HG03575 (cell line): ENCODE data around the gene KLF1.
"Not testable (repeated sequence)": the region's sequence is repeated elsewhere in the genome, so short reads cannot be mapped to it uniquely, and the experiment has no call there.

Experiments used
- ATAC-seq: cut with Tn5 transposase; IDR thresholded peaks from one replicate; pipeline ENCODE4 v1.9.1; 2021; ENCODE audit not compliant: unreplicated experiment, insufficient number of reproducible peaks, low FRiP score; ENCODE audit errors: extremely low read depth

KLF1 gene

DNA sequence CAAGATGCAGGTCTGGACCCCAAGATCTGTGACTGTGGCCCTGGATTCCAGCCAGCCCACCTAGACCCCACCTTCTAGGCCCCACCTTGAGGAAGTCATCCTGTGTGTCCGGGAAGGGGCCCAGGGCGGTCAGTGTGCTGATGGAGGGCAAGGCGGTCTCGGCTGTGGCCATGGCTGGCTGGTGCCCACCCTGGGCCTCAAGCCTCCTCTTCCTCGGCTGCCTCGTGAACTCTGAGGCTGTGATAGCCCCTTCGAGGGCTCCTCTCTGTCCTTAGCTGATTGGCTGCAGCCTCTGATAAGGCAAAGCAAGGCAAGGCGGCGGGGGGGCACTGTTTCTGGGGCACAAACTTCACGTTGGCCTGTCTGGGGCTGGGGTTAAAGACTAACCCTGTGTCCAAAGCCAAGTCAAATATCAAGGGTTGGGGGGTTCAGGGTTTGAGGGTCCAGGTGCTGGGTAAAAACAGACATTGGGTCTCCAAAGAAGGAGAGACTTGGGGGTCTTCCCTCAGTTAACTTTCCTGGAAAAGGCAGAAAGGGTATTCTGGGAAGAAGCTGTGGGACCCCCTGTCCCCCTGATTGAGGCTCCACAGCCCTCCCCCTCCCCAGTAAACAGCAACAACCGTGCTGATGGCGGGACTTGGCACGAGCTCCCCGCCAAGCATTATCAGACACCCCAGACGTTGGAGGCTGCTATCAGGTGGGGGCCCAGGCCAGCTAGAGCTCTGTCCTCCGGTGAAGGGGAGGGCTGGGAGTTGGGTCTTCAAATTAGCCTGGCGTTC lies at the start of gene KLF1:
Gene KLF1 (minus strand): TSS at position 233 of the 779 bp plus-strand sequence. CDS start 61 bp downstream, at position 172.
- ATAC-seq, result no peak

- no peak for ATAC-seq
Observed at GRCh38 chr19:12936582-12936981, 49.6 kb upstream of the KLF1 start.

- no peak for ATAC-seq
Observed at GRCh38 chr19:12935071-12935470, 48.1 kb upstream of the KLF1 start.

DNA sequence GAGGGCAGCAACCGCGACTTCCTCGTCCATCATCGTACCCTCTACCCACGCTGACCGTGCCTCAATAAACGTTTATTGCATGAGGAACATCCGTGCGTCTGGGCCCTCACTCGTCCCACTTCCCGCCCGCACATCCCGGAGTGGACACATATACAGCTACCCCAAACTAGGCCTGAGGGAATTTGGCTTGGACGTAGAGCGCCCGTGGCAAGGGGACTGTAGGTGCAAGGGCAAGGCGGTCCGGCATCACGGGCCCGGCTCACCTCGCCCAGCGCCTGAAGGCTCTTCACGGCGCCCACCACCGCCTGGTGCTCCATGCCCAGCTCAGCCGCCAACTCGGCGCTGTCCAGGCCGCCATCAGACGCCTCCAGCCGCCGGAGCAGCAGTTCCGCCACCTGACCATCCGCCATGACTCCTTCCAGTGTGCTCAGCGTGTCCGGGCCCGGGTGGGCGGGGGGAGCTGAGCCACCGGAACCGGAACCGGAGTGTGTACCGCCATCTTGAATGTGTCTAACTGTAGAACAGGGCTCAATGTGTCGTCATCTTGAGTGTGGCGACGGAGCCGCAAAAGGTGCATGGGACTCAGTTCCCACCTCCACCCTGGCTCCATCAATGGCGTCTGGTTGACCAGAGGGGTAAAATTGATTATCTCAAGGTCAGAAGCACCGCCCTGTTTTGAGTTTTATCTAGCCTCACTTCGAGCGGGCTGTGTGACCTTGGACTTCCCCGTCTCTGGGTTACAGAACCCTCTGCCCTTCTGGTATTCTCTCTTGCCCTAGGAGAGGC lies 46.5 kb upstream of the KLF1 start, which contains the start of gene FARSA:
Gene FARSA (minus strand): TSS at position 425 of the 786 bp plus-strand sequence. CDS start 15 bp downstream, at position 410.
- ATAC-seq, result no peak

DNA sequence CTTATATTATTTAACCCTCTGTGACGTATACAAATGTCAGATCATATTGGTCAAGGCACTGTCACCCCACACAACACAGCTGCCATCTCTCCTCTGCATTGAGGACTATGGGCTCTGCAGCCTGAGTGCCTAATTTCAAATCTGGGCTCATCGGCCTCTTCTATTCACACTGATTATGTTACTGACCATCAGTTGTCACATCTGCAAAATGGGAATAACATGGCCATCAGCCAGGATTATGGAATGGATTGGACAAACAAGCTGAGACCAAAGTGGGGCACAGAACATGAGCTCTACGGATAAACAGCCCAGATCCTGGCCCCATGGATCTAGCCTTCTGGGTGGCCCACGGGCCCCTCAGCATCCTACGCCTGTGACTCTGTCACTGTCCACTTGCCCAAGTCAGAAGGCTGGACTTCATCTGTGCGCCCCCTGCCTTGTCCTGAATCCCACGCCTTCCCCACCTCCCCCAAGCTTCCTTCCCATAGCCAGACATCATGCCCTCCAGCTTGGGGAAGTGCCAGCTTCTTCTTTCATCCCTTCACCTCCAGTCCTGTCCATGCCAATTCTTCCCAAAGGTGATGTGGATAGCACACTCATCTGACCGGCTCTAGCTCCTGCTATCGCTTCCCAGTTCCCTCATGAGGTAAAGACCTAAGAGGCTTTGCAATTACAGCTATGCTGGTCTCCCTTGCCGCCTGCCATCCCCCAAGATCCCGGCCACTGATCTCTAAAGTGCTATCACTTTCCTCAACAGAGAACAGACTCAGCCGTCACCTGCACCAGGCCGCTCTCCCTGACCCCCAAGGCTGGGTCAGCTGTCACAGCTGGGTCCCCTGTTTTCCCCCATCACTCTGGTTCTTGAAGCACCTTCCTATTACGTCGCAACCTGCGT lies 45.6 kb upstream of the KLF1 start:
- no peak for ATAC-seq

GRCh38 chr19:12930002-12930645 lies 43.1 kb upstream of the KLF1 start:
- ATAC-seq, result no peak

DNA sequence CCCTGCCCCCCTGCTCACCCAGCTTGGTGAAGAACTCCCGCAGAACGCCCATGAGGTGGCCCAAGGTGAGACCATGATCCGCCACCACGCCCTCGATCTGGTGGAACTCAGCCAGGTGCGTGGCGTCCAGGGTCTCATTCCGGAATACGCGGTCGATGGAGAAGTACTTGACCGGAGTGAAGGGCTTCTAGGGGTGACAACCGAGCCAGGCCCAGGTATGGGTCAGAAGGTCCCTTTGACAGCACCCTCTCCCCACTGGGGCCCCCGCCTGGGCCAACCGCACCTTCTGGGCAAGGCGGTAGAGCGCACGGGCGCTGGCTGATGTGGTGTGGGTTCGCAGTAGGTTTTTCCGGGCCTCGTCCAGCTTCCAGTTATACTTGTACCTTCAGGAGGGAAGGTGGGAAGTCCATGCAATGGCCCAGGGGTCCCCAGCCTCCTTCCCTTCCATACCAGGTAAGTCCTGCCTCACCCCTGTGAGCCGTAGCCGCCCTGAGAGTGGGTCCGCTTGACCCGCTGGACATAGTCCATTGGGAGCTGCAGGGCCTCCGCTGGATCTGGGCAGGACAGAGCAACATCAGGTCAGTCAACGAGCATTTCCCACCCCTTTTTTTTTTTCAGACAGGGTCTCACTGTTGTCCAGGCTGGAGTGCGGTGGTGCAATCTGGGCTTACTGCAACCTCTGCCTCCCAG lies 37.8 kb upstream of the KLF1 start:
- ATAC-seq, result no peak

- no peak for ATAC-seq
Observed at GRCh38 chr19:12922959-12923358, 36.0 kb upstream of the KLF1 start.

DNA sequence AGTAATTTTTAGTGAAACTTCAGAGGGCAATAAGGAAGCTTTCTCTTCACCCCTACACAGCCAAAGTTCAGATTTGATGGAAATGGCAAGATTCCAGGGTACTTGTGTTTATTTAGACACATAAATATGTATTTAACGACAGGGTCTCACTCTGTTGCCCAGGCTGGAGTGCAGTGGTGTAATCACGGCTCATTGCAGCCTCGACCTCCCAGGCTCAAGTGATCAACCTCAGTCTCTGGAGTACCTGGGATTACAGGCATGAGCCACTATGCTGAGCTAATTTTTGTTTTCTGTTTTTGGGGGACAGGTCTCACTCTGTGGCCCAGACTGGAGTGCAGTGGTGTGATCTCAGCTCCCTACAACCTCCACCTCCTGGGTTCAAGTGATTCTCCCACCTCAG lies 34.0 kb upstream of the KLF1 start:
- no peak for ATAC-seq

- ATAC-seq, result no peak
Observed at GRCh38 chr19:12918253-12918652, 31.3 kb upstream of the KLF1 start.

- ATAC-seq, result not testable (repeated sequence)
Observed at GRCh38 chr19:12915860-12916259, 28.9 kb upstream of the KLF1 start.

- ATAC-seq, result no peak
Observed at GRCh38 chr19:12913851-12914690, 27.1 kb upstream of the KLF1 start.

GRCh38 chr19:12913011-12913561 lies 26.1 kb upstream of the KLF1 start:
- no peak for ATAC-seq

DNA sequence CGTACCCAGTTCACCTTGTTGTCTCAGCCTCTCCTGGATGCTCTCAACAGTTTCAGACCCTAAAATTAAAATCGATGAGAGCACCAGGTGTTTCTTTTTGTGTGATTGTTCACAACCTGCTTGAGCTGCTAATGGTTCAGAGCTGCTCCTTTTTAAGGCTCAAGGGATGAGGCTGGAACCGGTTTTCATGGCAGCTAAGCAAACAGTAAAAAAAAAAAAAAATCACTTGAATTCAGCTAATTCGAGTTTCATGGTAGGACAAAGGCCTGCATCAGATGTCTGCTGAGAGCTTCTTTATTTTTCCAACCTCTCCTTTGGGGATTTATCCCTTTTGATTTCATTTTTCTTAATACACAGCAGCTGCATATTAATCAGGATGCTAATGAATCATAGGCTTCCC lies 25.6 kb upstream of the KLF1 start:
- no peak for ATAC-seq

- ATAC-seq, result no peak
Observed at GRCh38 chr19:12907166-12907565, 20.2 kb upstream of the KLF1 start.

DNA sequence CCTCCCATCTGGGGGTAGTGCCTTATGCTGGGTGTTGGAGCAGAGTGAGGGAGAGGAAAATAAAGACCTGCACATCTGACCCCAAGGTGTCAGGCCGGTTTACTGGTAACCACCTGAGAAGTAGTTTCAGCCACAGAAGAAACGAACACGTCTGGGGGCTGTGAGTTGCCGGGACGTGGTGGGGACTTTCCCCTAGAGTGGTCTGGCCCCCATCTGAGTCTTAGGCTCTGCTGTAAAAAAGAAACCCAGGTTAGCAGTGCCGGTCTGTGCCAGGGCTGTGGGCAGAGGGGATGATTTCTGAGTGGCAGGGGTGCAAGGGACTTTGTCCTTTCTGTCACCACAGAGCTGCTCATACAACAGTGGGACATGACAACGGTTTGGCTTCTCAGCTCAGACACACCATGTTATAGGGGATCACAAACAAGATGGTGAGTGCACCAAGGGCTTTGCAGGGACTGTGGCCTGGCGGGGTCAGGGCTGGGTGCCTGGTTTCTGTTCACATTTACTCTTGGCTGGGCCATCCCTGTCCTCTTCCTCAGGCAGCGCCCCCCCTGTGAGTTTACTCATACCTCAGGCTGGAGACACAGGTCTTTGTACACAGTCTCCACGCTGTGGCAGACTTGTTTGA lies 13.0 kb upstream of the KLF1 start:
- no peak for ATAC-seq

- no peak for ATAC-seq
Observed at GRCh38 chr19:12896460-12896859, 9.5 kb upstream of the KLF1 start.
